HG03520 (cell line): Measurements from ENCODE around the gene IRF8.
"Not testable (repeated sequence)": the region's sequence is repeated elsewhere in the genome, so short reads cannot be mapped to it uniquely, and the experiment has no call there.

Source experiments
- ATAC-seq: cut with Tn5 transposase; IDR thresholded peaks from one replicate; pipeline ENCODE4 v1.9.1; 2021; ENCODE audit warnings: mild to moderate bottlenecking, moderate library complexity; ENCODE audit not compliant: unreplicated experiment

IRF8 gene

DNA sequence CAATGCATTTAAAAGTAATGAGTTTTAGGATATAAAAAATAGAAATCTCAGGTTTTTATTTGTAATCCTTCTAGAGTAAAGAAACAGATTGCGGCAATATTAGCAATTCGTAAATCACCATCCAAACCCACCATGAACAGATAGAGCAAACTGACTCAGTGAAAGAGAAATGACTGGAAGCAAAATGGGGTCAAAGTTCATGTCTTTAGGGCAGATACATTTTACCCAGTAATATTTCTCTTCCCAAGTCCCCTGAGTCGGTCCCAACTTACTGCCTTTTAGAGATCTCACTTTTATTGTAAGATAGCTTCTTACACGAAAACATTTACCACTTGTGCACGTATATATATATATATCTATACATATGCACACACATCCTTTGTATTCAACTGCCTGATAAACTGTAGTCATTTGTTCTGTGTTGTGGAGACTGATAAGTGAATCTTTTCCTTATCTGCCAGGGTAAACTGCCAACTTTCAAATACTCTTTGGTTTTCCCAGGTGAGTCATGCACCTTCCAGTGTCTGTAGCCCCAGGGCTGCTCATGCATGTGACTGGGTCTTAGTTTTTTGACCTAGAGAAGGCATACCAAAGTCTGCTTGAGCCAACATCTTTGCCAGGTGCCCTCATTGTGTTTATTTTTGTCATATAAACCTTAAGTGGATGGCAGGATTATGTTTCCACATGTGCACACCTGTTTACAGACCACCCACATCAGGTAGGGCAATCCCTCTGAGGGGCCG lies 7.8 kb upstream of the IRF8 start:
- ATAC-seq = no peak

DNA sequence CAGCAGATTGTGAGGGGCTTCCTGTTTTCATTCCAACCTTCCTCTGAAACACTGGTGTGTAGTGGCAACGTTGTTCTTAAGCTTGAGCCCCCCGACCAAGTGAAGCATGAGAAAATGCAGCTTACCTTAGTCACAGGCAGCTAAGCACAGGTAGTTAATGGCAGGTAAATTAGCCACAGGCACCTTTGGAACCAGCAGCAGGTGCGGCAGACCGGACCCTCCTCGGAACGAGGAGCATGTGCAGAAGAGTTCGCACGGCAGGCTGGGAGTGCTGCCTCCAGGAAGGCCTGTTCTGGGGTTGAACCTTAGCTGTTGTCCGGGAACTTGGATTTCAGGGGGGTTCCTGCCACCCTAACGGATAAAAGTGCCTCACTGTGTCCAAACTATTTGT lies 7.2 kb upstream of the IRF8 start:
- no peak for ATAC-seq

DNA sequence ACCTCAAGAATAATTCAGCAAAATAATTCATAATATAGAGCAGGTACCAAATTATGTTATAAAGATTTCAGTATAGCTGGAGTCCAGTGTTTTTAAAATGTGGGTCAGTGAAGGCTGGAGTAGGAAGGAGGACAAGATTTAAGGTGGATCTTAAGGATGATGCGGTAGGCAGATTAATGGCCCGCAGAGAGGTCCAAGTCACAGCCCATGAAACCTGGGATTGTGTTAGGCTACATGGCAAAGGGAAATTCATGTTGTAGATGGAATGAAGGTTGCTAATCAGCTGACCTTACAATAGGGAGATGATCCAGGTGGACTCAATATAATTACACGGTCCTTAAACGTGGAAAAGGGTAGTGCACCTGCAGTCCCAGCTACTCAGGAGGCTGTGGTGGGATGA lies 6.2 kb upstream of the IRF8 start:
- ATAC-seq = no peak

DNA sequence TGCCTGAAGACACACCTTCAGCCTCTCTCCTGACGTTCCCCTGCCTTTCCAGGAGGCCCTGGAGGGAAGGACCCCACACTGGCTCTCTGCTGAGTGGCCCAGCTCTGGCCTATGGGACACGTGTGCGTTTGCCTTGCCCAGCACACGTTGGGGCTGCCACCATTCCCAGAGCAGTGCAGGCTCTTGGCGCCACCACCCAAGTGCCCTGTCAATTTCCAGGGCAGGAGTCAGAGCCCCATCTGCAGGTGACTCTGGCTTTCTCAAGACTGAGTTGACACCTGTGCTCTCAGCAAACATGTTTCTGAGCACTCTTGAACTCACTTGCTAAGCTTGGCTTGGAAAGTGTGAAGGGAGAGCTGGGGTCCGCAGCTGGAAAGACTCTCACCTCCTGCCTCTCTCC lies 4.7 kb upstream of the IRF8 start:
- ATAC-seq = no peak

DNA sequence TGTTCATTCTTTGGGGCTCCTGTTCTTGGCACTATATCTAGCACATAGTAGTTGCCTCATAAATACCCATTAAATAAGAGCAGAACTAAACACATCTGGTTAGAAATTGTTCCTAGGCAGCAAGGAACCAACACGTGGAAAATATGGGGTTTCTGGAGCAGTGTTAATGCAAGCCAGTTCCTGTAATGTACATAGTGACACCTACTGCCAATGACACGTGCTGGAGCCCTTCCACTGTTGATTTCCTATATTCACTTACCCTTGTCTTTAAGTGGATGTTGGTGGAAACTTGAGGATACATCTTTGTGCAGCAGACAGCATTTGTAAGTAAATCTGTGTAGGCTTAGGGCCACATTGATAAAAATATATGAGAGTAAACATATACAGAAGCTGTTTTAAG lies 1.6 kb upstream of the IRF8 start:
- ATAC-seq = no peak

DNA sequence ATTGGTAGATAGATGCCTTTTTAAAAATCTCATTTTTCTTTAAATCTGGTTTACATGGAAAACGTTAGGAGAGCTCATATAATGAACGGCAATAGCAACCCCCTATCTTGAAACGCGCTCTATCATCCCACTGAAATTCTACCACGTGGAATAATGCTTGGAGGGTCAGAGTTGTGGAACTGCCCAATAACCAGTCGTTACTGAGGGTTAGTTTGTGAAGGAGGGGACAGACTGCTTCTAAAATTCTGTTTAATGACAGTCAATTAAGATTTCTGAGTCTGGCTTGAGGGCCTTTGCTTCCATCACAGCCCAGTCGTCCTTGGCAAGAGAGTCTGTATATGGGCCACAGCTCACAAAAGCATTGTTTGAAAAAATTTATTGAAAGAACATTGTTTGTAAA lies 482 bp downstream of the IRF8 start:
- no peak for ATAC-seq

DNA sequence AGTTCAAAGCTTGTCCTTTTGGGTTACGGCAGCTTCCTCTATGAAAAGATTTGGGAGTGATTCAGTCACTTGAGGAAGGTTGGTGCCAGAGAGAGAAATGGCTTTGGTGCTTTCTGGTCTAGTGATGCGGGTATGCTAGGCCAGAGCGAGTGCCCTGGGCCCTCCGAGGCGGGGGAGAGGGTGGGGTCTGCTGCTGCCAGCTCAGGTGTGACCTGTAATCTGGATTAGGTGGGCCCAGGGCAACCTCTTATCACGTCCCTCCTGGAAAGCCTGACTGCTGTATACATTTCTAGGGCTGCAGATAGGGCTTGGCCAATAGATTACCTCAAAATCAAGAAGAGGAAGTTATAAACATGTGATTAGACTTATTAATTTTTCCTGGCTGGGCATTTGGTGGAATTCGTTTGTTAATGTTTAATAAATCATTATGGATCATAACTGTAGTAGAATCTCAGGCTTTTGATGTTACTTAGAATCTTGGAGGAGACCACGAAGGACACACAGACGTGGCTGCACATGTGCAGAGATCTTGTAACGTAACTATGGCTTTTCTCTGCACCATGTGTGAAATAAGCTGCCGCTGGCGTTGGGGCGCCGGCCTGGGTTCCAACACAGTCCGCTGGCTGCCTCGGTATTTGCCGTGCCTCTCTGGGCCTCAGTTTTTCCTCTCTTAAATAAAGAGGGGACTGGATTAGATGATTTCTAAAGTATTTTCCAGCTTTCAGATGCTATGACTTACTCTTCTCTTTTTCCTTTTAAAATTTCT lies 1.2 kb downstream of the IRF8 start:
- ATAC-seq = no peak

DNA sequence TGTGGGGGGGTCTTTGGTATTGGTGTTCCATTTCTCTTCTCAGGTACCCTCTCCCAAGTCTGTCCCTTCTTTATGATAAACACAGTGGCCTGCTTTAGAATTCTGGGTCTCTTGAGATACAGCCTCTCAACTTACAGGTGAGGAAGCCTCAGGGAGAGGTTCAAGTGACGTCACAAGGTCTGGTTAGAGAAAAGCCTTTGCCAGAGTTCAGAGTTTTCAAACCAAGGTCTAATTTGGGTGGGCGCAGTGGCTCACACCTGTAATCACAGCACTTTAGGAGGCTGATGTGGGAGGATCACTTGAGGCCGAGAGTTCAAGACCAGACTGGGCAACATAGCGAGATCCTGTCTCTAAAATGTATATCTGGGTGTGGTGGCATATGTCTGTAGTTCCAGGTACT lies 2.1 kb downstream of the IRF8 start:
- no peak for ATAC-seq

DNA sequence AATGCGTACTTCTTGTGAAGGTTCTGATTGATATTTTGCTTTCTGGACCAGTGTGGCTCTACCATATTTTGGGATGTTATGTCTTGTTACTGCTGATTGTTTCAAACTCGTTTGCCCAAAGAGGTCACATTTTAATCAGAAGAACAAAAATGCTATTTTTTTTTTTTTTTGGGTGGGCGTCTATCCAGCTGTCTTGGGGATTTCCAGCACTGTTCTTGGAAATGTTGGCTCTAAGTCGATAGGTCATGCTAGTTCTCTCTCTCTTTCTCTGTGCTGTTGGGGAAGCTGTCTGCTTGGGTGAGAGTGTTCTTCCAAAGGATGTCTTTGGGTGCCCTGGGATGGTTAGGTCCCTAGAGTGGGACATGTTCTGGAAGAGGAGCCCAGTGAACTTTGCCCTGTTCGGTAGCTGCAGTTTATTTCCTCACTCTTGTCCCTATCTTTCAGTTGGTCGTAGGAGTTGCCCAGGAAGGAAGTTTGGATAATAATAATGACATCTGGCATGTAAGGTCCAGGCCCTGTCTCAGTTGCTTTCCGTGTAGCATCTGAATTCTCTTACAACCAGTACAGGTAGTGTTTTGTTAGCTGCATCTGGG lies 2.9 kb downstream of the IRF8 start:
- no peak for ATAC-seq

DNA sequence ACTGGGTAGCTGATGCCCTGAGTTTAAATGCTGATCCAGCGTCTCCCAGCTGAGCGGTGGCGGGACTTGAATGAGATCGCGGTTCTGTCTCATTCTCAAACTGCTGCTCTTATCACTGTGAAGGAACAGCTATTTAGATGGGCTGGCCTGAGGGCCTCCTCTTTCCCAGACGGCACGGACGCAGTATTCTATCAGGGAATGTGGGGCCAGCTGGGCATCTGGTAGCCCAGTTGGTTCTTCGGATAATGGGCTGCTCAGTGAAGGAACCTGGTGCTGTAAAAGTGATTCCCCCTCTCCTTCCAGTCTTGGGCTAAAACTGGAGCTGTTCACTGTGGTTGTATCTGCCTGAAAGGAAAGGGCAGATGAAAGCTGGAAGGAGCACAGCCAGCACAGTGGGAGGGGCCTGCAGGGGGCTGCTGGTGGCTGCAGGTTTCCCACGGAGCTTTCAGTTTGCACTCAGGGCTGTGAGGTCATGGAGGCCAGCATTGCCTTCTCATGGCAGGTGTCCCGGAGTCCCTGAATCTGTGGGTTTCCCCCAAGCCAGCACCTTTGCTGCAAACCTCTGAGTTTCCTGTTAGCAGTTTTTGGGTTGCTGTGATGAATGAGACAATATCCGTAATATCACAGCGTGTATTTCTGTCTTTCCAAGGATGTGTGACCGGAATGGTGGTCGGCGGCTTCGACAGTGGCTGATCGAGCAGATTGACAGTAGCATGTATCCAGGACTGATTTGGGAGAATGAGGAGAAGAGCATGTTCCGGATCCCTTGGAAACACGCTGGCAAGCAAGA lies 3.6 kb downstream of the IRF8 start:
- peak; percentile 44 for ATAC-seq

DNA sequence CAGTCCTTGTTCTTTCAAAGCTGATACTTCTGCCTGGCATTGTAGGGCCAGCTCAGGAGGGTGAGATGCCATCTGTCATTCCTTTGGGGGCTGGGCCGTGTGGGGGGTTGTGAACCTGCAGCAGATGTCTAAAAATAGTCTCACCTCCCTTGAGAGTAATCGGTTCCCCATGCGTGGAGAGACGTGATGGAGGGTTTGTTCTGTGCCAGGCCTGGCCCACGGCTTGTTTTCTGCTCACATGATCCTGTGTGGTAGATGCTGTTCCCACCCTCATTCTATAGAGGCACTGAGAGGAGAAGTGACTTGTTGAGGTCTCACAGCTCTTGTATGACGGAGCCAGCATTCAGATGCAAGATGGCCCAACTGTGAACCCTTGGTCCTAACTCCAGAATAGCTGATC lies 4.6 kb downstream of the IRF8 start:
- no peak for ATAC-seq

DNA sequence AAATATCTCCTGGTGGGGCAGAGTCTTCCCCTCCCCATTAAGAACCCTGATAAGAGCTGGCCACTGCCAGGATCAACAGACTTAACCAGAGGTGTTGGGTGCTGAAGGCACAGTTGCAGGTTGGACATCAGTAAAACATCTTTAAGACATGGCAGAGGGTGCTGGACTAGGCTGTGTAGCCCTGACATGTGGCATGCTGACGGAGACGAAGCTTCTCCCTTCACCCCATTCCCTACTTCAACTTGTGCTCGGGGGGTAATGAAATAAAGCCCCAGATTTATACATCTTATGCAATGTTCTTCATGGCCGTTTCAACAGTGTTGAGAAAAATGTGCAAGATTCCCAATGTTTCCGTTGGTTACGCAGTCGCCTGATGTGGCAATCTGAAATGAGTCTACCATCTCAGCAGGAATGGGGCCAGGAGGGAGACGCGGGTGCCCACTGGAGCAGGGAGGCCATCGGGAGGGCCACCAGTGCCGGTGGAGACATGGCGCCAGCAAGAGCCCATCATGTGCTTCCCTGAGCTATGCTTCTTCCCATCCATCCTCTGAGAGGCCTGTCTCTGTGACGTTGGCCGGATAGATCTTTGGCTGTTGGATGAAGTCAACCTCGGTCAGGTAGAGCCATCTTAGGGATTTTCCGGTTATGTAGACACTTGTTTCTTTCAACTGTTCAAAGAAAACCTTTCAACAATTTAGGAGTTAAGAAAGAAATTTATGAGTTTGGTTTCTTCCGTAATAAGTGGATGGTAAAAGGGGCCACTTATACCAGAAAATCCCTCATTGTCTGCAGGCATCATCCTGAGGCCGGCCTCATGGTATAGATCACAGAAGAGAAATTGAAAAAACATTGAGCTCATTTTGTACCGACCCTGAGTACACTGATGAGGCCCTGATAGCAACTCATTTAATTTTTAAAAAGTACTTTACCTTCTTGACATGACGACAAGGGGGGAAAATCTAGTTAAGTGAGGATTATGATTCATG lies 6.4 kb downstream of the IRF8 start:
- no peak for ATAC-seq

DNA sequence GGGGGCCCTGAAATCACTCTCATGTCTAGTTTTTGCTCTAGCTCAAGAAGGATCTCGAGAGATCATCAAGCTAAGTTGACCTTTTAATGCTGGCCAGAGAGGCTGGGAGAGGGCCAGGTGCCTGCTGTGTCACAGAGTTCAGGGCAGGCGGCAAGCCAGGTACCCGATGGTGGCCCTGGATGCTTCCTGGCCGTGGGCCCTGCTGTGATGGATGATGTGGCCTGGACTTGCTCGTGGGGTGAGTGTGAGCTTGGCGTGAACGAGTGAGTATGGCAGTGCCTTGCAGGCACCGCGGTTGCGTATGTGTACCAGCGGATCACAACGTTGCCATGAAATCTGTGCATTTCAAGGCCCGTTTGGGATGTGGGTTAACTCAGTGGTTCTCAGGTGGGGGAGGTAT lies 7.4 kb downstream of the IRF8 start:
- no peak for ATAC-seq

DNA sequence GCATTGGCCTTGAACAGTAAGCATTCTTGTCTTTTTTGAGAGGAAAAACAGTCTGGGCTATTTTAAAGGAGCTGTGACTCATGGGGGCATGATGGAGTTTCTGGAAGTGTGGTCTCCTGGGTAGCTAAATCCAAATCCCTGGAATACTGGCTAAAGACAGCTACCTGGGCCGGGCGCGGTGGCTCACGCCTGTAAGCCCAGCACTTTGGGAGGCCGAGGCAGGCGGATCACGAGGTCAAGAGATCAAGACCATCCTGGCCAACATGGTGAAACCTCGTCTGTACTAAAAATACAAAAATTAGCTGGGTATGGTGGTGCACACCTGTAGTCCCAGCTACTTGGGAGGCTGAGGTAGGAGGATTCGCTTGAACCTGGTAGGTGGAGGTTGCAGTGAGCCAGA lies 8.3 kb downstream of the IRF8 start:
- ATAC-seq = not testable (repeated sequence)

DNA sequence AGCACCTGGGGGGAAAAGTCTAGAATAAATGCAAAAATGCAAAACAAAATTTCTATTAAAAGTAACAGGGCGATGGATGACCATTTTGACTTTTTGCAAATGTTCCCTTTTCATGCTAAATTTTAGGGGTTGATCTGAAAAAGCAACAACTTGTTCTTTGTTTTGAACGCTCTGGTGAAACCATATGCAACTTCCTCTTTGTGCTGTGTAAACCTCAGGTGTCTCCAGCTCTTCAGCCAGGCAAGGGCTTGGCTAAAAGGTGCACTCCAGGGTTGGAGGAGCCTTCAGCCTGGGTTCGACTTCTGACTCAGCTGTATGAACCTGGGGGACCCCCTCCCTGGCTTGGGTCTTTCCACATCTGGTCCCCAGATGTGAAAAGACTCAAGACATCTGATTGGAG lies 9.5 kb downstream of the IRF8 start:
- no peak for ATAC-seq

DNA sequence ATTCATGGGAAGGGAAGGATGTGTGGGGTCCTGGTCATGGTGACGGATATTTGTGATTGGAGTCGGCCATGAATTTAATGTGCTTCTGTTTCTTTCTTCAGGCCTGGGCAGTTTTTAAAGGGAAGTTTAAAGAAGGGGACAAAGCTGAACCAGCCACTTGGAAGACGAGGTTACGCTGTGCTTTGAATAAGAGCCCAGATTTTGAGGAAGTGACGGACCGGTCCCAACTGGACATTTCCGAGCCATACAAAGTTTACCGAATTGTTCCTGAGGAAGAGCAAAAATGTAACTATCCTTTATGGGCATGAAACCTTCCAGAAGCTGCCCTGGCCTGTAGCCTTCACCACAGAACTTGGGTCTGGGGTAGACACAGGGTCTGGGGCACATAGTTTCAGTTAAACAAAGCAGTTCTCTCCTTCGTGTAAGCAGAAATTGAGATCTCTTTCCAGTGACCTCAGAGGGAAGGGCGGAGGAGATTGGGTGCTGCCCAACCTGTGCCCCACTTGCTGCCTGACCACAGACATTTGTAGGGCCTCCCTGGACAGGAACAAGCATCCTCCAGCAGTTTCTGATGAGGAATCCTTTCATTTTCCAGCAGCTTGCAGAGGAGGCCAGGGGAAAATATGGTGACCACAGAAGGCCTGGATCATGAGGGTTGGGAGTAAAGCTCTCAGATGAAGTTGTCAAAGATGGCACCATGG lies 10.1 kb downstream of the IRF8 start:
- ATAC-seq = no peak

DNA sequence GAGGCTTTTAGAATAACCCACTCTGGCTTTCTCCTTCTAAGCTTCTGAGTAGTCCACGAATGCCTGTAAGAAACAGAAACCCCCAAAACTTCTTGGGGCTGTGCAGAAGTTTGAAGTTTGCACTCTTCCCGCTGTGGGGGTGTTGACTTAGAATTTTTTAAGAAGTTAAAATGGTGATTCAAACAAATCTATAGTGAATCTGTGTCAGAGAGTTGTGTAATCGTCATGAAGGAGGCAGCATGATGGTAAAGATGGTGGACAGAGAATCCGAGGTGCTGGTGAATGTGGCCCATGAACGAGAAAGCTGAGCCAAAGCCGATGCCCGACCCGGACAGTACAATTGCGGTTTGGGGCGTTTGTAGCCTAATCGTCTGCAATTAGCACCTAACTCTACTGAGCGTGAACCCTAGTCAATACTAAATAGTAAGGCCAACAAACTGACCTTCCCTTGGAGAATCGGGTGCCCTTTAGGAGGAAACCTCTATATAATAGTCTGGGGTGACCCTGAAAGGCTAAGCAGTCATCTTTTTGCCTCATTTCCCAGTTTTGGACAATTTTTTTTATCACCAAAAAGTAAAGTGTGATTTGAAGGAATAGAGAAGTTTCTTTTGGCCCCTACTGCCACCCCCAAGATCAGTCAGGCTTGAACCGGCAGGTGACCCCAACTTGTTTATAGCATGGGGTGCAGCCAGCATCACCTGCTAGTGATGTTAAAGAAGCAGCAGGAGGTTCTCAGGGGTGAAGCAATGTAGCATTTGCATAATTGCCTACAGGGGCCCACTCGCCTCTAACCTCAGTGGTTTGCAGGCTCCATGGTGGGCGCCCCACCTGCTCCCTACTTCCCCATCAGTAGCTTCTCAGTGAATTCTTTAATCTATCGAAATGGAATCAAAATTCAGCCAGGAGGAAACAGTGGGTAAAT lies 11.2 kb downstream of the IRF8 start:
- ATAC-seq = no peak

DNA sequence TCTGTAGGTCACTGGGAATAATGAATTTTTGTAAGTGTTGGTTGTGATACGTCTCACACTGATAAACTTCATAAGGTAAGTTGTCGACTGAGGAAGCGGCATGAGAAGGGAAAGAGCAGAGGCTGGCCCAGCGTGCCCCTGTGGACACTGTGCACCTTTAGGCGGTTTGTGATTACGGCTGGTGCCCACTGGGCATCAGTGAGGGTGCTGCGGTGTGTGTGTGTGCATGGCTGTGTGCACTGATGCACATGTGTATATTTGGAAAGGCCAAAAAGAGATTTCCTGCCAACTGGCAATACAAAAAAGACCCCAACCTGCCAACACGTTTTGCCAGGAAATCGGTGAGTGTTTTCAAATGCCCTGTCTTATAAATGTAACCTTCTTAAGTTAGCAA lies 11.9 kb downstream of the IRF8 start:
- ATAC-seq = no peak
